22Rv1 (cell line): ENCODE data around the gene ATP13A4.

ENCODE experiments used
- ZFX ChIP-seq: fragments of 450-650 bp; IDR thresholded peaks from 2 replicates; pipeline ENCODE4 v1.6.1; 2017; ENCODE audit warnings: antibody characterized with exemption, borderline replicate concordance
- TF ChIP-seq, protein P1 (sequence below): fragments of 450-650 bp; IDR thresholded peaks from 2 replicates; pipeline ENCODE4 v1.5.1; 2017; ENCODE audit warnings: mild to moderate bottlenecking

DNA sequence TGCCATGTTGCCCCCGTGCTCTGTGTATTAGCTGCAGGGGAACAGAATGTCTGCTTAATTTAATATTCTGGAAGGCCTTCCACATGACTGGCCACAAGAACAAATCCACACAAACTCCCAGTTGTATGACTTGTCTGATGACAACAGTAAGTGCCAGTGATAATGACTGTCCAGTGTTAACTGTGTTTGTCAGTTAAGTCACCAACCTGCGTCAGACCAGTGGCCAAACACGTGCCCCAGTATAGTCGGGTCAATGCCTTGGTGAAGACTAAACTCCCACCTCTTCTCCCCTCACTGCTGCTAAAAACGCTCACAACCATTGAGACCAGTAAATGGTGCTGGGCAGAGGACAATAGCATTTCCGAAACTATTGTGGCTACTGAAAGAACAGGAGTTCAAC is 166.3 kb downstream of the ATP13A4 start:
- TF ChIP-seq, protein P1, sequence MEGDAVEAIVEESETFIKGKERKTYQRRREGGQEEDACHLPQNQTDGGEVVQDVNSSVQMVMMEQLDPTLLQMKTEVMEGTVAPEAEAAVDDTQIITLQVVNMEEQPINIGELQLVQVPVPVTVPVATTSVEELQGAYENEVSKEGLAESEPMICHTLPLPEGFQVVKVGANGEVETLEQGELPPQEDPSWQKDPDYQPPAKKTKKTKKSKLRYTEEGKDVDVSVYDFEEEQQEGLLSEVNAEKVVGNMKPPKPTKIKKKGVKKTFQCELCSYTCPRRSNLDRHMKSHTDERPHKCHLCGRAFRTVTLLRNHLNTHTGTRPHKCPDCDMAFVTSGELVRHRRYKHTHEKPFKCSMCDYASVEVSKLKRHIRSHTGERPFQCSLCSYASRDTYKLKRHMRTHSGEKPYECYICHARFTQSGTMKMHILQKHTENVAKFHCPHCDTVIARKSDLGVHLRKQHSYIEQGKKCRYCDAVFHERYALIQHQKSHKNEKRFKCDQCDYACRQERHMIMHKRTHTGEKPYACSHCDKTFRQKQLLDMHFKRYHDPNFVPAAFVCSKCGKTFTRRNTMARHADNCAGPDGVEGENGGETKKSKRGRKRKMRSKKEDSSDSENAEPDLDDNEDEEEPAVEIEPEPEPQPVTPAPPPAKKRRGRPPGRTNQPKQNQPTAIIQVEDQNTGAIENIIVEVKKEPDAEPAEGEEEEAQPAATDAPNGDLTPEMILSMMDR, result no peak
- no peak for TF ChIP-seq ZFX
